ENCODE data around the gene S100A12.

Gene S100A12

DNA sequence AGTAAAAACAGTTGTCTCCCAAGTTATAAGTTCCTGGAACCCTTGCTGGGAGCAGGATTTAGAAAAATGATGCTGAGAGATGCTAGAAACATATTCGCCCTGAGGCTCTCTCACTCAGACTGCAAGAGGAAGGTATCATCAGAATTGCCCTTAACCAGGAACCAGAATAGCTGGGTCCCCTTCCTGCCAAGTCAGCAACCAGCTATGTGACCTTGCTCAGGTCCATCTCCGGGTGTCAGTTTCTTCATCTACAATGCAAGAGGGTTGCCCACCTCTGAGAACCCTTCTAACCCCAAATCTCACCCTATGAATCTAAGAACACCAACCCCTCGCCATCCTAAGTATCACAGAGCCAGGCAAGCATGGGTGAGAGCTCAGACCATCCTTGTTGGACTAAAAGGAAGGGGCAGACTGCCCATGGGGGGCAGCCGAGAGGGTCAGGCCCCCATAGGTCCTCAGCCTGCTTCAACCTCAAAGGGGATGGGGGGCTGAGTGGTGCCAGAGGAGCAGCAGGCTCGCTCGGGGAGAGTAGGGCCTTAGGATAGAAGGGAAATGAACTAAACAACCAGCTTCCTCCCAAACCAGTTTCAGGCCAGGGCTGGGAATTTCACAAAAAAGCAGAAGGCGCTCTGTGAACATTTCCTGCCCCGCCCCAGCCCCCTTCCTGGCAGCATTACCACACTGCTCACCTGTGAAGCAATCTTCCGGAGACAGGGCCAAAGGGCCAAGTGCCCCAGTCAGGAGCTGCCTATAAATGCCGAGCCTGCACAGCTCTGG lies 18.2 kb downstream of the S100A12 start:
- DNase-seq (ENCODE audit: low read depth), result no peak
- TF ChIP-seq, protein P1, sequence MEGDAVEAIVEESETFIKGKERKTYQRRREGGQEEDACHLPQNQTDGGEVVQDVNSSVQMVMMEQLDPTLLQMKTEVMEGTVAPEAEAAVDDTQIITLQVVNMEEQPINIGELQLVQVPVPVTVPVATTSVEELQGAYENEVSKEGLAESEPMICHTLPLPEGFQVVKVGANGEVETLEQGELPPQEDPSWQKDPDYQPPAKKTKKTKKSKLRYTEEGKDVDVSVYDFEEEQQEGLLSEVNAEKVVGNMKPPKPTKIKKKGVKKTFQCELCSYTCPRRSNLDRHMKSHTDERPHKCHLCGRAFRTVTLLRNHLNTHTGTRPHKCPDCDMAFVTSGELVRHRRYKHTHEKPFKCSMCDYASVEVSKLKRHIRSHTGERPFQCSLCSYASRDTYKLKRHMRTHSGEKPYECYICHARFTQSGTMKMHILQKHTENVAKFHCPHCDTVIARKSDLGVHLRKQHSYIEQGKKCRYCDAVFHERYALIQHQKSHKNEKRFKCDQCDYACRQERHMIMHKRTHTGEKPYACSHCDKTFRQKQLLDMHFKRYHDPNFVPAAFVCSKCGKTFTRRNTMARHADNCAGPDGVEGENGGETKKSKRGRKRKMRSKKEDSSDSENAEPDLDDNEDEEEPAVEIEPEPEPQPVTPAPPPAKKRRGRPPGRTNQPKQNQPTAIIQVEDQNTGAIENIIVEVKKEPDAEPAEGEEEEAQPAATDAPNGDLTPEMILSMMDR (IDR thresholded peaks at IDR 0.05; ENCODE audit: control insufficient read depth, insufficient read depth, low read depth, low read length, missing control alignments), result no peak
- H3K4me3 ChIP-seq (ENCODE audit: control insufficient read depth, low read depth, low read length), result no peak overlapping the region

DNA sequence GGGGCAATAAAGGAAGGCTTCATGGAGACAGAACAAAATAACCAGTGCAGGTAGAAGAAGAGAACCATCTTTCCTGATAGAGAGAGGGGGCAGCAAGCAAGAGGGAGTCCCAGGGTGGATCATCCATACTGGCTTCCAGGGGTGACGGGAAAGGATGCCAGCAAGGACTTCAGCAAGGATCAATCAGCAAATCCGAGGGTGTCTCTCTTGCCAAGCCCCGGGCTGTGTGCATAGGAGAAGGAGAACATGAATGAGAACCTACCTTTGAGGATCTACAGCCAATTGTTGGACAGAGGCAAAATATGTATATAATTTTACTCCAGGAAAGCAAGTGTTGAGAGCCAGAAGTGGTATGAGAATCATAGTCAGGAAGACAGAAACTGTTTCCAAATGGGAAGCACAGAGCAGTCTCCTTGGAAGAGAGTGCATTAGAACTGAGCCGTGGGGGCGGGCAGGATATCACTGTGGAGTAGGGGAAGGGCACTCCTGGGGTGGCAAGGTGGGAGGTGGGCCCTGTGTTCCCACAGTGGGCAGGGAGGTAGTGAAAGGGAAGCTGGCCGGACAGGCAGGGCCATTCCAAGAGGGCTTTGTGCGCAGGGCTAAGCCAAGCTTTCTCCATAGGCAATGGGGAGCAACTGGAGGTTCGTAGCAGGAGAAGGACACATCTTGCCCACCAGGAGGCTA lies 18.9 kb downstream of the S100A12 start:
- no peak for DNase-seq (ENCODE audit: low read depth)
- TF ChIP-seq, protein P1 (IDR thresholded peaks at IDR 0.05; ENCODE audit: control insufficient read depth, insufficient read depth, low read depth, low read length, missing control alignments), result no peak
- no peak overlapping the region for H3K4me3 ChIP-seq (ENCODE audit: control insufficient read depth, low read depth, low read length)

DNA sequence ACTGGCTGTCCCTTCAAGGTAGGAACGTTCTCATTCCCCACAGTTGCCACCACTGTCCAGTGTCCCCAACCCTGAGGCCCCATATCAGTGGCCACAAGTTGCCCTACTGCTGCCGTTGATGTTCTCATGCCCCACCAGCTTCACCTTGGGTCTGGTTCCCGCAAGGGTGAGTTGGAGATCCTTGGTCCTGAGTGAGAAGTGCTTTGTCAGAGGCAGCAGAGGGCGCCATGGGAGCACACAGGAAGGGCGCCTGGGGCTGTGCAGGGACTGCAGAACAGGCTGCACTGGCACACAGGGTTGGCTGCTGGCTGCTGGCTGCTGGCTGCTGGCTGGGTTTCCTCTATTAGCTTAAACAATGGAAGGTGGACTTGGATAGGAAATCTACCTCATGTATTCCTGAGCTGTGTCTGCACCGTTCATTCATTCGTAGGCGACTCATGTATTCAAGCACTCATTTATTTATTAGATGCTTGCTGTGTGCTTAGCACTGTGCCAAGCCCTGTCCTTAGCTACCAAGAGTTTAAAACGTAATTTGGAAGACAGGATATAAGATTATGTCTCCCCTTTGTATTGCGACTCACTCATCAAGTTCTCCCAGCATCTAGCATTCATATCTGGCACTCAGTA lies 19.9 kb downstream of the S100A12 start:
- DNase-seq (ENCODE audit: low read depth), result peak; percentile 5
- H3K4me3 ChIP-seq (ENCODE audit: control insufficient read depth, low read depth, low read length), result no peak overlapping the region
- TF ChIP-seq, protein P1 (IDR thresholded peaks at IDR 0.05; ENCODE audit: control insufficient read depth, insufficient read depth, low read depth, low read length, missing control alignments), result peak; percentile 71

DNA sequence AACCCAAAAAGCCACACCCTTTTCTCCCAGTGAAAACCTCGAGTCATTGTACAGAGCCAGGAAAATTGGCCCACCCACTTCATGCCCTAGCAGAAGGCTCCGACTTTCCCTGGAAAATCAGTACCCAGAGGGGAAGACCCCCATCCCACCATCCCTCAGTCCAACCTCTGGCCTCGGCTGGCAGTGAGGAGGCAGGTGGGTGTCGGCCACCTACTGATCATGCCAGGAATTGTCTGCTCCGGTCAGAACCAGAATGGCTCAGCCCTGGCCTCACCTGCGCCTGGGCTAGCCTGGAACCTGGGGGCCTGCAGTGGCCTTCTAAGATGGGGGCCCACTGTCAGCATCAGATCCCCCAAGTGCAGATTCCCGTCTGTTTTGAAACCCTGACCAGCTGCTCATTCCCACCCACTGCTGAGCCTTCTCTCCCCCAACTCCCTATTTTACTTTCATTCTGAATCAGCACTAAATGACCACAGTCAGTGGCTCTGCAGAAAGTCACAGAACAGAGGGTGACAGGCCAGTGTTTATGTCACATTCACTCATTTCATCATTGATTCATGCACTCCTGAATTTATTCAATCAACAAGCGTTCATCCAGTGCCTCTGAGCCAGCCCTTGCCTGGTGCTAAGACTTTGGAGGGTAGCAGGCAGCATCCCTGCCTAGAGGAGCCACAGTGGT lies 20.8 kb downstream of the S100A12 start:
- TF ChIP-seq, protein P1 (IDR thresholded peaks at IDR 0.05; ENCODE audit: control insufficient read depth, insufficient read depth, low read depth, low read length, missing control alignments), result no peak
- DNase-seq (ENCODE audit: low read depth), result no peak

DNA sequence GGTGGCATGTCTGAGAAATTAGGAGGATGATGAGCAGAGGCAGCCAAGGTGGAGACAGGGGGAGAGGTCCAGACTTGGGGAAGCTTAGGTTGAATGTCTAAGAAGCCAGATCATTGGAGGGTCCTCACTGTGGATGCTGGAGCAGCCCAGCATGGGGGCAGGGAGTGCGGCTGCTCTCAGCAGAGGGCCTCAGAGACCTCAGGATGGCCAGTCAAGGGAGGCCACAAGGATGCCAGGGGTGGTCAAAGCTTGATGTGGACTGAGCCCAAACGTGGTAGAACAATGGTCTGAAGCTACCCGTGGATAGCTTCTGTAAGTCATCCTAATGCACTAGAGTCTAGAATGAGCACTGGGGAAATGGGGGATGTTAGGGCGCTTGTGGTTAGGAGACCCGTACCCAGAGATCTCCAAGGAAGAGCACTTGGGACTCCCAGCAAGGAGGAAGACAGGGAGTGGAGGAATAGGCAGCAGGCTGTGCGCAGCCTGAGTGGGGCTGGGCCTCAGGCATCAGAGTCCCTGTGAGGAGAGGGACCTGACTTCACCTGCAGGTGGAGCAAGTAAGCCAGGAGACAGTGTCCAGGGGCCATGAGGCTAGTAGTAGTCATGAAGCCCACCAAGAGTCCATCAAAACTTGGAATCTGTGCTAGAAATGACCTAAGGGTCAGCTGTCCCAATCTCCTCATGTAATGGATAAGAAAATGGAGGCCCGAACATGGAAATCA lies 22.0 kb downstream of the S100A12 start:
- TF ChIP-seq, protein P1 (IDR thresholded peaks at IDR 0.05; ENCODE audit: control insufficient read depth, insufficient read depth, low read depth, low read length, missing control alignments), result peak; percentile 34
- DNase-seq (ENCODE audit: low read depth), result no peak
- H3K4me3 ChIP-seq (ENCODE audit: control insufficient read depth, low read depth, low read length), result no peak overlapping the region

More for the DNA sequence above, 20.8 kb downstream of the S100A12 start:
- no peak overlapping the region for H3K4me3 ChIP-seq (ENCODE audit: control insufficient read depth, low read depth, low read length)

DNA sequence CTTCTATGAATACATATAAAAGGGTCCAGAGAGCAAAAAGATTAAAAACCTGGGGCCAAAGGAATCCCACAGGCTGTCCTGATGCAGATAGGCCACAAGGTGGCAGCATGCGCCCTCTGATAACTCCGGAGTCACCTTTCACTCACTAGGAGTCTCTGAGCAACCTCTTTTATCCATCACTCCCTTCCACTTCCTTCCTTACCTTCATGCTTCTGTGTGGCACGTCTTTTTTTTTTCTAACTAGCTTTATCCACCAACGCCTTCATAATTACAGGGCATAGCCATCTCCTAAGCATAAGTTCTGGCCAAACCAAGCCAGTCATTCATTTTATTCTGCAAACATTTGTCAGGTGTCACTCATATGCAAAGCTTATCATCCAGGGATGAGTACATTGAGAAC lies 22.9 kb downstream of the S100A12 start:
- DNase-seq (ENCODE audit: low read depth), result peak; percentile 18
- TF ChIP-seq, protein P1 (IDR thresholded peaks at IDR 0.05; ENCODE audit: control insufficient read depth, insufficient read depth, low read depth, low read length, missing control alignments), result peak; percentile 87
- H3K4me3 ChIP-seq (ENCODE audit: control insufficient read depth, low read depth, low read length), result no peak overlapping the region

Data from AG09309 (cell line).